CD4-positive, alpha-beta memory T cell (primary cell): ENCODE measurements around the gene CISD1. TPM values are rescaled to one million over a fixed set of nuclear protein-coding genes. Genes with fewer than 3 reads are reported as not detected.
"Not testable (repeated sequence)": the region's sequence is repeated elsewhere in the genome, so short reads cannot be mapped to it uniquely, and the experiment has no call there.

Experiments
- CTCF ChIA-PET: fragments of 350-600 bp; sonication (Branson Sonifier 250); formaldehyde crosslinking; loops from one replicate; lab custom pipeline; 2021; ENCODE audit warnings: inconsistent platforms; ENCODE audit not compliant: partially characterized antibody; lab: Charles Lee
- POLR2A ChIA-PET: fragments of 350-600 bp; sonication (Branson Sonifier 250); formaldehyde crosslinking; loops from one replicate; lab custom pipeline; 2021; ENCODE audit not compliant: partially characterized antibody; lab: Charles Lee
- DNase-seq, 5 donors: peaks; one replicate each; pipeline versions ENCODE4 v3.0.0 to v3.0.0-alpha.2; 2020 to 2022; ENCODE audit warnings: mixed read lengths in 1 of 5
- H3K27ac ChIP-seq: one replicate; pipeline ENCODE4 v1.7.0; 2013; ENCODE audit warnings: low read depth, low read length
- H3K27me3 ChIP-seq: 2 replicates; pipeline ENCODE4 v1.7.0; 2013; ENCODE audit warnings: mild to moderate bottlenecking, low read length, moderate library complexity; ENCODE audit not compliant: insufficient read depth
- H3K36me3 ChIP-seq: 2 replicates; pipeline ENCODE4 v1.7.0; 2013; ENCODE audit warnings: mild to moderate bottlenecking, low read length, moderate library complexity; ENCODE audit not compliant: insufficient read depth
- H3K4me1 ChIP-seq: 2 replicates; pipeline ENCODE4 v1.7.0; 2013; ENCODE audit warnings: mild to moderate bottlenecking, low read length, moderate library complexity; ENCODE audit not compliant: insufficient read depth
- H3K4me3 ChIP-seq, 2 donors: one replicate each; pipeline ENCODE4 v1.7.0; 2013; ENCODE audit warnings: low read length in 2 of 2, mild to moderate bottlenecking in 1 of 2
- H3K9me3 ChIP-seq, 2 donors: one replicate each; pipeline ENCODE4 v1.7.0; 2013; ENCODE audit warnings: low read length in 2 of 2, control low read depth in 1 of 2; ENCODE audit not compliant: control insufficient read depth in 1 of 2
- H3K27ac Mint-ChIP-seq, 7 donors: one replicate each; pipeline ENCODE4 v1.8.0; 2020 to 2021; ENCODE audit warnings: mixed read lengths in 7 of 7, mild to moderate bottlenecking in 6 of 7, inconsistent platforms in 3 of 7, moderate library complexity in 3 of 7
- H3K27me3 Mint-ChIP-seq, 2 donors: one replicate each; pipeline ENCODE4 v1.8.0; 2020 to 2021; ENCODE audit warnings: mixed read lengths in 2 of 2
- H3K36me3 Mint-ChIP-seq, 2 donors: one replicate each; pipeline ENCODE4 v1.8.0; 2020 to 2021; ENCODE audit warnings: mixed read lengths in 2 of 2, inconsistent platforms in 1 of 2, mild to moderate bottlenecking in 1 of 2
- H3K4me1 Mint-ChIP-seq, 4 donors: one replicate each; pipeline ENCODE4 v1.8.0; 2020 to 2021; ENCODE audit warnings: mixed read lengths in 4 of 4, mild to moderate bottlenecking in 1 of 4
- H3K4me3 Mint-ChIP-seq, 8 donors: one replicate each; pipeline ENCODE4 v1.8.0; 2020 to 2021; ENCODE audit warnings: mixed read lengths in 8 of 8, mild to moderate bottlenecking in 7 of 8, moderate library complexity in 6 of 8, inconsistent platforms in 3 of 8
- H3K9me3 Mint-ChIP-seq, 8 donors: one replicate each; pipeline ENCODE4 v1.8.0; 2020 to 2021; ENCODE audit warnings: mixed read lengths in 8 of 8, mild to moderate bottlenecking in 5 of 8, inconsistent platforms in 3 of 8, moderate library complexity in 1 of 8
- intact Hi-C: fragments of 100-400 bp; cut with micrococcal nuclease; formaldehyde crosslinking; loops from one replicate; pipeline ENCODE4 v1.15.1; 2023
- polyA plus RNA-seq, 2 donors: library from polyadenylated mRNA; unstranded; fragments of 300-500 nt; fragmentation: Illumina TruSeq; gene quantifications; one replicate each; pipeline ENCODE4 v1.2.3, GENCODE V29; 2021
- total RNA-seq, 2 experiments: library from RNA; stranded (reverse); gene quantifications; one replicate each; pipeline ENCODE4 v1.2.3, GENCODE V29; 2021

Gene CISD1
- total and polyA plus RNA-seq, 4 experiments from 2014 or later = 13.7 to 61.1 (median 32.3) TPM

DNA sequence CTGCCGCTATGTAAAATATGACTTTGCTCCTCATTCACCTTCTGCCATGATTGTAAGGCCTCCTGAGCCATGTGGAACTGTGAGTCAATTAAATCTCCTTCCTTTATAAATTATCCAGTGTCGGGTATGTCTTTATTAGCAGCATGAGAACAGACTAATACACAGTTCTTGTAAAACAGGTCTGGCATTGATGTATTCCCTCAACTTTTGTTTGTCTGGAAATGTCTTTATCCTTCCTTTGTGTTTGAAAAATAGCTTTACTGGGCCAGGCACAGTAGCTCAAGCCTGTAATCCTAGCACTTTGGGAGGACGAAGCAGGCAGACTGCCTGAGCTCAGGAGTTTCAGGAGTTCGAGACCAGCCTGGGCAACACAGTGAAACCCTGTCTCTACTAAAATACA, 15.8 kb upstream of the CISD1 start:
- Histone ChIP-seq H3K9me3 (no peaks in the 10 kb centered on the region), H3K36me3 (no peaks in the 10 kb centered on the region), H3K27me3 (no peaks in the 10 kb centered on the region), H3K4me3 (no peak overlapping the region), H3K27ac (no peak overlapping the region), H3K4me1 (no peaks in the 10 kb centered on the region)
- peaks cover 3 to 14% (median 7%) of the 10 kb centered on the region in 8 donors for H3K9me3 Mint-ChIP-seq
- H3K27me3 Mint-ChIP-seq = no peaks in the 10 kb centered on the region
- H3K36me3 Mint-ChIP-seq = peaks cover 9 to 20% of the 10 kb centered on the region in 2 donors
- no peak overlapping the region for H3K27ac Mint-ChIP-seq
- CTCF ChIA-PET = interaction anchor here (1.4 kb wide), 1 partner anchor 38 kb away, joined by 4 read pairs; no protein-coding TSS in a partner anchor
- POLR2A ChIA-PET = no interaction called here
- intact Hi-C loops = no loop called here
- DNase-seq = no peak
- H3K4me3 Mint-ChIP-seq = peak overlapping the region in 1 of 8 donors; percentile 38
- peaks cover 5 to 17% (median 11%) of the 10 kb centered on the region in 4 donors for H3K4me1 Mint-ChIP-seq

DNA sequence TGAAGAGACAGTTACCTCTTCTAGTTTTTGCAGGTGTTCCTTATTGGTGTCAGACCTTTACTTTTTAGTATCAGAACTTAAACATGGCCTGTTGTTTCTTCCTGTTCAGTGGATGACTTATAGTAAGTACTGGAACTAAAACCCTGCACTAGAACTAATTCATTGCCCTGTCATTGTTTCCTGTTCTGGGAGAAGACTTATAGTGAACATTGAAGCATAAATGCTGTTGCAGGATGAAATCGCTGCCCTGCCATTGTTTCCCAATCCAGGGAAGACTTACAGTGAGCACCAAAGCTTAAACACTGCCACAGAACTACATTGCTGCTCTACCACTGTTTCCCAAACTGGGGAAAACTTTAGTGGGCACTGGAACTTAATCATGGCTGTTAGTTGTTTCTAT, 14.3 kb upstream of the CISD1 start:
- Mint-ChIP-seq H3K4me3 (no peak overlapping the region), H3K9me3 (peaks cover 0 to 11% (median 6%) of the 10 kb centered on the region in 8 donors), H3K36me3 (peaks cover 6 to 17% of the 10 kb centered on the region in 2 donors), H3K27me3 (no peaks in the 10 kb centered on the region), H3K27ac (no peak overlapping the region), H3K4me1 (peaks cover 5 to 17% (median 11%) of the 10 kb centered on the region in 4 donors)
- H3K9me3 ChIP-seq = no peaks in the 10 kb centered on the region
- H3K27me3 ChIP-seq = no peaks in the 10 kb centered on the region
- CTCF ChIA-PET = no interaction called here
- H3K27ac ChIP-seq = no peak overlapping the region
- H3K4me3 ChIP-seq = no peak overlapping the region
- POLR2A ChIA-PET = no interaction called here
- intact Hi-C loops = no loop called here
- DNase-seq = no peak
- H3K36me3 ChIP-seq = no peaks in the 10 kb centered on the region
- H3K4me1 ChIP-seq = no peaks in the 10 kb centered on the region

DNA sequence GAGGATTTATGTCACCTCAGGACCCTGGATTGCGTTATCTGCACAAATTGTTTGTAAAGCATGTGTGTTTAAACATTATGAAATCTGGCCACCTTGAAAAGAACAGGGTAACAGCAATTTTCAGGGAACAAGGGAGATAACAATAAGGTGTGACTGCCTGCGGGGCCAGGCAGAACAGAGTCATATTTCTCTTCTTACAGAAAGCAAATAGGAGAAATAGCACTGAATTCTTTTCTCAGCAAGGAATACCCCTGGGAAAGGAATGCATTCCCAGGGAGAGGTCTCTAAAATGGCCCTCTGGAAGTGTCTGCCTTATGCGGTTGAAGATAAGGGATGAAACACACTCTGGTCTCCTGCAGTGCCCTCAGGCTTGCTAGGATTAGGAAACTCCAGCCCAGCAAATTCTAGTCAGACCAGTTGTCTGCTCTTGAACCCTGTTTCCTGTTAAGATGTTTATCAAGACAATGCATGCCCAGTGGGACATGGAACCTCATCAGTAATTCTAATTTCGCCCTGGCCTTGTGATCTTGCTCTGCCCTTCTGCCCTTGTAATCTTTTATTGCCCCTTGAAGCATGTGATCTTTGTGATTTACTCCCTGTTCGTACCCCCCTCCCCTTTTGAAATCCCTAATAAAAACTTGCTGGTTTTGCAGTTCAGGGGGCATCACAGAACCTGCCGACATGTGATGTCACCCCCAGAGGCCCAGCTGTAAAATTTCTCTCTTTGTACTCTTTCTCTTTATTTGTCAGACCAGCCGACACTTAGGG, 12.8 kb upstream of the CISD1 start:
- H3K4me3 Mint-ChIP-seq, H3K4me3 ChIP-seq, H3K4me1 ChIP-seq, intact Hi-C loops, H3K9me3 ChIP-seq, CTCF ChIA-PET, H3K27me3 Mint-ChIP-seq, H3K27ac ChIP-seq, POLR2A ChIA-PET, H3K36me3 ChIP-seq, H3K27me3 ChIP-seq, DNase-seq: not testable (repeated sequence)
- Mint-ChIP-seq H3K36me3 (peaks cover 6 to 20% of the 10 kb centered on the region in 2 donors), H3K9me3 (peaks cover 0 to 11% (median 6%) of the 10 kb centered on the region in 8 donors), H3K4me1 (peaks cover 7 to 22% (median 14%) of the 10 kb centered on the region in 4 donors), H3K27ac (peak overlapping the region in 1 of 7 donors; percentile 4)

DNA sequence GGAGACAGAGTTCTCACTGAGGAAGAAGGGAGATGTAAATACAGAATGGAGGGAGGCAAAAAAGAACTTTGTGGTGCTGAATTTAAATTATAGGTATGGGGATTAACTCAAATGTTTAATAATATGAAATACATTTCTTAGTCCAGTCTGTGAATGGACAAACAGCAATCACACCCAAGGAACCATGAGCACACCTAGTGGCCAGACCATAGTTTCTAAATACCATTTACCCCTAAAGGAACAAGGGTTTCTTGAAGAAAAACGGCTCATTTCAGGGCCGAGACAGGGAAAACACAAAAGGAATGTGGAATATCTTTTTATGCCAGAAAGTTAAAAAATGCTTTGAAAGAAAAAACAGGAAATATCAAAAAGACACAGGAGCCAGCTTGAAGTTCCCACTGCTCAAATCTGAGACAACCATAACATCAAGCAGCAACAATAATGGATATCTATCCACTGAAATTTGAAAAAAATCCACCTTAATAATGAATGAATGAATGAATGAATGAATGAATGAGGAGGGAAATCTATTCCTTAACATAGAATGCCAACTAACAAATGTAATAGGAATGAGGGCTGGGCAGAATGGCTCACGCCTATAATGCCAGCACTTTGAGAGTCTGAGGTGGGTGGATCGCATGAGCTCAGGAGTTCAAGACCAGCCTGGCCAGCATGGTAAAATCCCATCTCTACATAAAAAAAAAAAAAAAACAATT, 9.8 kb upstream of the CISD1 start:
- Mint-ChIP-seq H3K36me3 (peaks cover 2 to 16% of the 10 kb centered on the region in 2 donors), H3K9me3 (peaks cover 0 to 2% (median 1%) of the 10 kb centered on the region in 8 donors), H3K4me3 (no peak overlapping the region), H3K27me3 (no peaks in the 10 kb centered on the region), H3K27ac (no peak overlapping the region), H3K4me1 (peaks cover 7 to 18% (median 11%) of the 10 kb centered on the region in 4 donors)
- no peak for DNase-seq
- Histone ChIP-seq H3K27me3 (no peaks in the 10 kb centered on the region), H3K9me3 (no peaks in the 10 kb centered on the region), H3K27ac (no peak overlapping the region), H3K4me1 (peaks cover under 1% of the 10 kb centered on the region), H3K36me3 (no peaks in the 10 kb centered on the region), H3K4me3 (no peak overlapping the region)
- POLR2A ChIA-PET = no interaction called here
- intact Hi-C loops = no loop called here
- CTCF ChIA-PET = no interaction called here

DNA sequence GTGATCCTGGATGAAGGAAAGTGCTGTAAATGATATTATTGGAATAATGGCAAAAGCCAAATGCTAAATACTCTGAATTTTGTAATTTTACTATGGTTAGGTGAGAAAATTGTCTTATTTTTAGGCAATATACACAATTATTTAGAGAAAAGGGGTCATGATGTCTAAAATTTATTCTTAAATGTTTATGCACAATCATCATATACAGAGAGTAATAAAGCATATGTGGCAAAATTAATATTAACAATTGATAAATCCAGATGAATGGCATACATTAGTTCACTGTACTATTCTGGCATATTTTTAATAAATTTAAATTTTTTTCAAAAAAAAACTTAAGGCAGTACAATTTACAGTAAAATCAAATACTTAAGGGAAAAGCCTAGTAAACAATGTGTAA, 8.6 kb upstream of the CISD1 start:
- Histone ChIP-seq H3K27ac (no peak overlapping the region), H3K4me3 (no peak overlapping the region), H3K36me3 (no peaks in the 10 kb centered on the region), H3K9me3 (no peaks in the 10 kb centered on the region), H3K4me1 (peaks cover 11% of the 10 kb centered on the region), H3K27me3 (no peaks in the 10 kb centered on the region)
- Mint-ChIP-seq H3K36me3 (peaks cover 0 to 12% of the 10 kb centered on the region in 2 donors), H3K27ac (no peak overlapping the region), H3K4me1 (peaks cover 10 to 28% (median 17%) of the 10 kb centered on the region in 4 donors), H3K9me3 (no peaks in the 10 kb centered on the region), H3K27me3 (no peaks in the 10 kb centered on the region), H3K4me3 (no peak overlapping the region)
- intact Hi-C loops = no loop called here
- ChIA-PET POLR2A (no interaction called here), CTCF (no interaction called here)
- no peak for DNase-seq

DNA sequence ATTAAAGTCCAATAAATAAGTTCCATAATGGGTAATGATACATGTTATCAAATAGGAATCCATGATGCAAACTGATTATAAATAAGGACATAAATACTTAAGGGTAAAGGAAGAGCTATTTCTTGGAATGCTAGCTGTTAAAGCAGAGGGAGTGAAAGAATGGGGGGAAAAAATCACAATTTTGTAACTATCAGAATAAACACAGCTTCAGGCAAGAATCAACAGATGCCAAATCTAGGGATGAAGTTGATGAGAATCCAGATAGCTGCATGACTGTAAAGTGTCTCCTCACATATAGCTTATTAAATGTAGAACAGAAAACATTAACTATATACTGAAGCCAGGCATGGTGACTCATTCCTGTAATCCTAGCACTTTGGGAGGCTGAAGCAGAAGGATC, 6.2 kb upstream of the CISD1 start:
- no peak for DNase-seq
- Mint-ChIP-seq H3K4me3 (no peak overlapping the region), H3K27me3 (no peaks in the 10 kb centered on the region), H3K9me3 (no peaks in the 10 kb centered on the region), H3K27ac (peak overlapping the region in 1 of 7 donors; percentile 1), H3K4me1 (peaks cover 17 to 46% (median 29%) of the 10 kb centered on the region in 4 donors), H3K36me3 (peaks cover 4 to 9% of the 10 kb centered on the region in 2 donors)
- no peak overlapping the region for H3K4me3 ChIP-seq
- no peaks in the 10 kb centered on the region for H3K9me3 ChIP-seq
- H3K27ac ChIP-seq = no peak overlapping the region
- ChIA-PET CTCF (no interaction called here), POLR2A (no interaction called here)
- H3K4me1 ChIP-seq = peaks cover 26% of the 10 kb centered on the region
- intact Hi-C loops = no loop called here
- H3K36me3 ChIP-seq = no peaks in the 10 kb centered on the region
- H3K27me3 ChIP-seq = no peaks in the 10 kb centered on the region

DNA sequence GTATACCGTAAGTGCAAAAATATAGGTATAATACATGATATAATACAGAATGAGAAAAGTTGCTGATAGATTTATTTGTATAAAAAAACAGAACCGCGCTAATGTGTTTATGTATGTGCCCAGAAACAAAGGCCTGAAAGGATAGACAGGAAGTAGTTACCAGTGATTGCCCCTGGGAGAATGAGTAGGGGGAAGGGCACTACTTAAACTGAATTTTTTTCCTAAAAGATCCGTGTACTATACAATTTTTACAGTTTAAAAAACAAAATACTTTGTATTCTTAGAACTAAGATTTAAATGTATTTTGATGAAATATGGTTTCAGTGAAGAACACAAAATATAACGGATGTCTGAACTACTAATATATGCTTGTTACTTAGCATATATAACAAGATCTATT, 4.2 kb upstream of the CISD1 start:
- intact Hi-C loops = no loop called here
- H3K27ac ChIP-seq = no peak overlapping the region

More for the DNA sequence above, 4.2 kb upstream of the CISD1 start:
- no peak for DNase-seq
- no peak overlapping the region for H3K4me3 ChIP-seq
- Mint-ChIP-seq H3K4me3 (peak overlapping the region in 2 of 8 donors; percentile 23 to 92), H3K36me3 (peaks cover 4 to 22% of the 10 kb centered on the region in 2 donors), H3K27ac (peak overlapping the region in 4 of 7 donors; percentile 7 to 38 (median 22)), H3K9me3 (no peaks in the 10 kb centered on the region), H3K27me3 (no peaks in the 10 kb centered on the region), H3K4me1 (peaks cover 22 to 64% (median 36%) of the 10 kb centered on the region in 4 donors)
- no peaks in the 10 kb centered on the region for H3K36me3 ChIP-seq
- peaks cover 31% of the 10 kb centered on the region for H3K4me1 ChIP-seq
- no peaks in the 10 kb centered on the region for H3K27me3 ChIP-seq
- ChIA-PET CTCF (no interaction called here), POLR2A (no interaction called here)
- no peaks in the 10 kb centered on the region for H3K9me3 ChIP-seq
